Neural crest cell (in vitro differentiated cells): Measurements from ENCODE around the gene UBXN4. TPM values are rescaled to one million over a fixed set of nuclear protein-coding genes. Genes with fewer than 3 reads are reported as not detected.

Experiments
- DNase-seq: peaks from one replicate; pipeline ENCODE4 v3.0.0; 2021; ENCODE audit warnings: low read depth, mixed read lengths, low spot score
- H3K27ac Mint-ChIP-seq: one replicate; pipeline ENCODE4 v1.8.0; 2021; ENCODE audit warnings: mild to moderate bottlenecking, mixed read lengths; ENCODE audit not compliant: unreplicated experiment
- H3K27me3 Mint-ChIP-seq: 2 replicates; pipeline ENCODE4 v1.8.0; 2021; ENCODE audit warnings: low read depth, mild to moderate bottlenecking, mixed read lengths
- H3K36me3 Mint-ChIP-seq: 2 replicates; pipeline ENCODE4 v1.8.0; 2021; ENCODE audit warnings: low read depth, mild to moderate bottlenecking, mixed read lengths
- H3K4me1 Mint-ChIP-seq: 2 replicates; pipeline ENCODE4 v1.8.0; 2021; ENCODE audit warnings: mixed read lengths
- H3K4me3 Mint-ChIP-seq: one replicate; pipeline ENCODE4 v1.8.0; 2021; ENCODE audit warnings: mild to moderate bottlenecking, mixed read lengths
- H3K9me3 Mint-ChIP-seq: 2 replicates; pipeline ENCODE4 v1.8.0; 2021; ENCODE audit warnings: mixed read lengths
- total RNA-seq: library from RNA; stranded (reverse); gene quantifications from 2 replicates; pipeline ENCODE4 v1.2.1, GENCODE V29; 2021
- TF ChIP-seq, protein P1 (sequence below): fragments of 200-600 bp; sonication (generic); conservative IDR thresholded peaks from 2 replicates; pipeline ENCODE4 v1.5.0; 2021; ENCODE audit warnings: antibody characterized with exemption, mild to moderate bottlenecking

Gene UBXN4
- total RNA-seq, 1 donor from 2014 or later, result 79.0 TPM

- H3K36me3 Mint-ChIP-seq, result peaks cover 27% of the 10 kb centered on the region
- TF ChIP-seq, protein P1, sequence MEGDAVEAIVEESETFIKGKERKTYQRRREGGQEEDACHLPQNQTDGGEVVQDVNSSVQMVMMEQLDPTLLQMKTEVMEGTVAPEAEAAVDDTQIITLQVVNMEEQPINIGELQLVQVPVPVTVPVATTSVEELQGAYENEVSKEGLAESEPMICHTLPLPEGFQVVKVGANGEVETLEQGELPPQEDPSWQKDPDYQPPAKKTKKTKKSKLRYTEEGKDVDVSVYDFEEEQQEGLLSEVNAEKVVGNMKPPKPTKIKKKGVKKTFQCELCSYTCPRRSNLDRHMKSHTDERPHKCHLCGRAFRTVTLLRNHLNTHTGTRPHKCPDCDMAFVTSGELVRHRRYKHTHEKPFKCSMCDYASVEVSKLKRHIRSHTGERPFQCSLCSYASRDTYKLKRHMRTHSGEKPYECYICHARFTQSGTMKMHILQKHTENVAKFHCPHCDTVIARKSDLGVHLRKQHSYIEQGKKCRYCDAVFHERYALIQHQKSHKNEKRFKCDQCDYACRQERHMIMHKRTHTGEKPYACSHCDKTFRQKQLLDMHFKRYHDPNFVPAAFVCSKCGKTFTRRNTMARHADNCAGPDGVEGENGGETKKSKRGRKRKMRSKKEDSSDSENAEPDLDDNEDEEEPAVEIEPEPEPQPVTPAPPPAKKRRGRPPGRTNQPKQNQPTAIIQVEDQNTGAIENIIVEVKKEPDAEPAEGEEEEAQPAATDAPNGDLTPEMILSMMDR, result no peak
These were observed 20.9 kb downstream of the UBXN4 start for GRCh38 chr2:135762530-135762929.

GRCh38 chr2:135768863-135769262 lies 27.2 kb downstream of the UBXN4 start:
- Mint-ChIP-seq H3K4me1 (no peaks in the 10 kb centered on the region), H3K9me3 (peaks cover 6% of the 10 kb centered on the region), H3K36me3 (peaks cover 31% of the 10 kb centered on the region), H3K27ac (peak overlapping the region; percentile 12), H3K4me3 (no peak overlapping the region), H3K27me3 (no peaks in the 10 kb centered on the region)
- TF ChIP-seq, protein P1, result no peak
- no peak for DNase-seq

More at GRCh38 chr2:135762530-135762929, 20.9 kb downstream of the UBXN4 start:
- Mint-ChIP-seq H3K4me1 (no peaks in the 10 kb centered on the region), H3K9me3 (no peaks in the 10 kb centered on the region), H3K4me3 (no peak overlapping the region), H3K27me3 (no peaks in the 10 kb centered on the region), H3K27ac (peak overlapping the region; percentile 43)
- DNase-seq, result no peak

DNA sequence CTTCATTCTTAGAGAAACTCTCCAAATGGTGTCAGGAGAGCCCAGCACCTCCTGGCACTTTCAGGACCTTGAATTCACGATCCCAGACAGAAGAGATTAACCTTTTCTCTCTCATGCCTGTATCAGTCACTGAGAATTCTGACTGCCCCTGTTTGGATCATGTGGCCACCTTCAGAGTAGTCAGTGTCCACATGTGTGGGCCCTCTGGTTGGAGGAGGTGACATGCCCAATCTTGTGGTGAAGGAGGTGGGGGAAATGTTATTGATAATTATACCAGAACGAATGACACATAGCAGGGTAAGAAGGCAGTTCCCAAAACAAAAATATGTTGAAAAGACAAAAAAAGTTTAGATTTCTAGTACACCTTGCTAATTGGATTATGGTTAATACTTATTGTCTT lies 31.7 kb downstream of the UBXN4 start:
- H3K36me3 Mint-ChIP-seq, result peaks cover 27% of the 10 kb centered on the region
- no peaks in the 10 kb centered on the region for H3K4me1 Mint-ChIP-seq
- no peak overlapping the region for H3K4me3 Mint-ChIP-seq
- TF ChIP-seq, protein P1, result no peak
- H3K27ac Mint-ChIP-seq, result no peak overlapping the region
- H3K9me3 Mint-ChIP-seq, result peaks cover 6% of the 10 kb centered on the region
- no peak for DNase-seq
- no peaks in the 10 kb centered on the region for H3K27me3 Mint-ChIP-seq

GRCh38 chr2:135773917-135774316 lies 32.3 kb downstream of the UBXN4 start:
- peaks cover 27% of the 10 kb centered on the region for H3K36me3 Mint-ChIP-seq
- no peaks in the 10 kb centered on the region for H3K27me3 Mint-ChIP-seq
- H3K4me1 Mint-ChIP-seq, result no peaks in the 10 kb centered on the region
- TF ChIP-seq, protein P1, result no peak
- no peak overlapping the region for H3K4me3 Mint-ChIP-seq
- DNase-seq, result no peak
- peaks cover 6% of the 10 kb centered on the region for H3K9me3 Mint-ChIP-seq
- no peak overlapping the region for H3K27ac Mint-ChIP-seq

DNA sequence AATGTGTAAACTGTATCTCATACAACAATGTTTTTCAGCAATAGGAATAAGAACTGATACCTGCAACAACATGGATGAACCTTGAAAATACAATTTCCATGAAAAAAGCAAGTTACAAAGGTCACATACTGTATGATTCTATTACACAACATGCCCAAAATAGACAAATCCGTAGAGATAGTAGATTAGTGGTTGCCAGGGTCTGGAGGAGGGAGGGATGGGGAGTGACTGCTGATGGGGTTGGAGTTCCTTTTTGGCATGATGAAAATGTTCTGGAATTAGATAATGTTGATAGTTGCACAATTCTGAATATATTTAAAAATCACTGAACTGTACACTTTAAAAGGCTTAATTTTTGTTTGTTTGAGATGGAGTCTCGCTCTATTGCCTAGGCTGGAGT lies 33.8 kb downstream of the UBXN4 start:
- peaks cover 24% of the 10 kb centered on the region for H3K36me3 Mint-ChIP-seq
- H3K9me3 Mint-ChIP-seq, result peaks cover 6% of the 10 kb centered on the region
- H3K27ac Mint-ChIP-seq, result peak overlapping the region; percentile 57
- TF ChIP-seq, protein P1, result no peak
- no peaks in the 10 kb centered on the region for H3K27me3 Mint-ChIP-seq
- no peaks in the 10 kb centered on the region for H3K4me1 Mint-ChIP-seq
- no peak overlapping the region for H3K4me3 Mint-ChIP-seq
- no peak for DNase-seq

GRCh38 chr2:135776367-135776766 lies 34.7 kb downstream of the UBXN4 start:
- TF ChIP-seq, protein P1, result no peak
- H3K27ac Mint-ChIP-seq, result no peak overlapping the region
- H3K4me1 Mint-ChIP-seq, result no peaks in the 10 kb centered on the region
- H3K27me3 Mint-ChIP-seq, result no peaks in the 10 kb centered on the region
- H3K9me3 Mint-ChIP-seq, result peaks cover 6% of the 10 kb centered on the region
- peaks cover 23% of the 10 kb centered on the region for H3K36me3 Mint-ChIP-seq
- H3K4me3 Mint-ChIP-seq, result no peak overlapping the region
- DNase-seq, result no peak
